Epidermal melanocyte (primary cell): ENCODE measurements around the gene DUSP6.

Source experiments
- DNase-seq: peaks from one replicate; pipeline ENCODE4 v3.0.0; 2011; ENCODE audit warnings: low spot score; ENCODE audit not compliant: insufficient read length

Gene DUSP6

DNA sequence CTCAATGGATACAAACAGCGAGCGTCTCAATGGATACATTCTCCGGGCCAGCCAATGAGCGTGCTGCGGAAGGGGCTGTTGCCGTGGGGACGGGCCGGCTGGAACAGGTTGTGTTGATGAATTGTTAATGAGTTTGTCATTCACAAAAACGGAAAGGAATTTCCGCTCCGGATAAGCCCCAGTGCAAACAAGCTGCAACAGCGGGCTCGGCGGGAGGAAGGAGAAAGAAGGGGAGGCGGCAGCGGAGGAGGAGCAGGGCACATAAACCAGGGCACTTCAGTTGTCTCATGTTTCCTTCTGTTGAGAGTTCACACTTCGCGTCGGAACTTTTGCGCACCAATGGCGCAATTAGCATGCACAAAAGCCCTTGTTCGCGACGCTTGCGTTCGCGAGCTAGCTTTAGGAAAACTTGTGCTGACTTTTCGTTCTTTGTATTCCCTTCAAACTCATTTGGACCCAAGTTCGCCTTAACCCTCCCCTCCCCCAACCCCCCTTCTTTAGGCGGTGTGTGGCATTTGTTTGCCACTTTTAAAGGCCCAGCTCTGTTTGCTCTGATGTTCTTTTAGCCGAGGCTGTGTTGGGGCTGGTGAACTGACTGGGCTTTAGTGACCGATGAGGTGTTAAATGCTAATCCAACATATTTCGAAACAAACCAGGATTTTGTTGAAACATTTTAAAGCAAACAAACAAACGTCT, at the start of gene DUSP6:
Gene DUSP6 (minus strand): TSS at position 10 of the 696 bp plus-strand sequence. CDS start 462 bp downstream, outside the sequence.
- DNase-seq, result peak; percentile 92

DNA sequence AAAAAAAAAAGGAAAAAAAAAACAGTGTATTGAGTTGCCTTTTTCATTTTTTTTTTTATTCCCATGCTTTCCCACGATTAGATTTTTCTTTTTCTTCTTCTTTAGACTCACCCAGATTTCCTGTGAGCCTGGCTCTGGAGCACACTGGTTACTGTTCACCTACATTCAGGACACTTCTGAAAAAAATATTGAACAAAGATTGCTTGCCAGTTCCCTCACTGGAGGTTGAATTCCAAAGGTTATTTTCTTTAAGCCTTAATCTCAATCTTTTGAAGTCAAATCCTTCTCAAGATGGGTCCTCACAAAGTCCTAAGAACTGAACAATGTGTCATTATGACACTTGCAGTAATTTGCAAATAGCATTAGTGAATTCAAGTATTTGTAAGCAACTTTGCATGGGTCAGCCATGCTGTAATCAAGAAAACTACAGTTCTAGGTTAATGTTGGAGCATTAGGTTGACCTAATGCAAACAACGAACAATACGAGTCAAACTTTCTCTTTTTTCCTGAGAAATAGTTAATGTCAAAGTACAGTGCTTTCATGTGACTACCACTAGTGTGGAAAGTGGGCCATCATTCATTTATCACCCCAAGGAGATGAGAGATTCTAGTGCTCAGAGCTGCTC, 49.2 kb upstream of the DUSP6 start:
- DNase-seq, result no peak

GRCh38 chr12:89400415-89400814, 48.1 kb upstream of the DUSP6 start:
- DNase-seq, result no peak

DNA sequence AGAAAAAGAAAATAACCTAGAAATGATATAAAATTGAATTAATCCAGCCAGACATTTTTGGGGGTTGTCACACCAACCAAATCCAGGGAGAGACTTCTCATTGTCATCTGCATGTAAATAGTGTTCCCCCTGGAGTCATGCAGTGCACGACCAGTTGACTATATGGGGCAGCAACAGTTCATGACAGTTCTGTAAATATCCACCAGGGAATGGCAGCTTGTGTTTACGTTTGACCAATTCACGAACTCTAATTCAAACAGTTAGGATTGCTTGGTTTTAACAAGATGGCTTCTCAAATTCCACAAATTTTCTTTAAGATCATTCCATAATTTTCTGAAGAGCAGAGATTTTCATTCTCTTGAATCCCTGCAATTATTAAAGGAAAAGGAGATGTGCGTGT, 43.4 kb upstream of the DUSP6 start:
- no peak for DNase-seq

- no peak for DNase-seq
Measured at GRCh38 chr12:89393551-89394121, 41.3 kb upstream of the DUSP6 start.

DNA sequence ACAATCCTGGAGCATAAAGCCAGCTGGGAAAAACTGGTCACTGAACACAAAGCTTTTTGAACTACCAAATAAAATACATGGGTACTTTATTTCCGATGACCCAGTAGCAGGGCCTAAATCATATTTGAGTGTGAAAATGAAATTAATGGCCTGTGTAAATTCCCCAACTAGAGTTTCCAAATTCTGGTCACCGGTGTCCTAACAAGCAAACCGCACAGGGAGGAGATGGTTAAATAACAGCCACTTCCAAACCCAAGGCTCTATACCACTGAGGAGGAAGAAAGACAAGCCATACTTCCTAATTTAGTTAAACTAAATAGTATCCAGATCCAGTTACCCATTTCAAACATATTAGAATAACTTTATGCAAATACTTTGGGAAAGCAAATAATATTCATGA, 40.1 kb upstream of the DUSP6 start:
- DNase-seq, result no peak

DNA sequence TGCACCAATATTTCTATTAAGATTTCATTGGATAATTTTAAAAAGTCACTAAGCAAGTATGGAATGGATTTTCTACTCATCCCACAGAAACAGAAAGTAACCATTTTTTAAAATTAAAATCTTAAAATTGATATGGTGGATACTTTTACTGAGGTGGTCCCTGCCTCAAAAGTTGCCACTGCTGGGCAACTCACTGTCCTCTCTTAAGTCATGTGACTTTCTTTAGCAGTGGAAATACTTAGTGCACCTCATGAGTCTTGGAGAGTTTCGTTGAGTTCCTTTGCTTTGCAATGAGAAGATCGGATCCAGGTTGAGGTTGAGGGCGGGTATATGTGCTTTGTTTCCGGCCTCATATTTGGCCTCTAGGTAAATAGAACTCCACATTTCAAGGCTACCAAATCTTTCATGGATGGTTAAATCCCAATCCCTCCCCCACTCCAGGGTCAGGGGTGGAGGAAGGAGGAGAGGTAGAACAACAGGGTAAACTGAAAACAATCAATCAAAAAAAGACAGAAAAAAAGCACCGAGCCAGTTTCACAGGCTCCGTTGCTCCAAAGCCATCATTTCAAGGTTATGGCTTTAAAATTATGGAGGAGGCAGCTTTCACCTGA, 39.5 kb upstream of the DUSP6 start:
- no peak for DNase-seq

DNA sequence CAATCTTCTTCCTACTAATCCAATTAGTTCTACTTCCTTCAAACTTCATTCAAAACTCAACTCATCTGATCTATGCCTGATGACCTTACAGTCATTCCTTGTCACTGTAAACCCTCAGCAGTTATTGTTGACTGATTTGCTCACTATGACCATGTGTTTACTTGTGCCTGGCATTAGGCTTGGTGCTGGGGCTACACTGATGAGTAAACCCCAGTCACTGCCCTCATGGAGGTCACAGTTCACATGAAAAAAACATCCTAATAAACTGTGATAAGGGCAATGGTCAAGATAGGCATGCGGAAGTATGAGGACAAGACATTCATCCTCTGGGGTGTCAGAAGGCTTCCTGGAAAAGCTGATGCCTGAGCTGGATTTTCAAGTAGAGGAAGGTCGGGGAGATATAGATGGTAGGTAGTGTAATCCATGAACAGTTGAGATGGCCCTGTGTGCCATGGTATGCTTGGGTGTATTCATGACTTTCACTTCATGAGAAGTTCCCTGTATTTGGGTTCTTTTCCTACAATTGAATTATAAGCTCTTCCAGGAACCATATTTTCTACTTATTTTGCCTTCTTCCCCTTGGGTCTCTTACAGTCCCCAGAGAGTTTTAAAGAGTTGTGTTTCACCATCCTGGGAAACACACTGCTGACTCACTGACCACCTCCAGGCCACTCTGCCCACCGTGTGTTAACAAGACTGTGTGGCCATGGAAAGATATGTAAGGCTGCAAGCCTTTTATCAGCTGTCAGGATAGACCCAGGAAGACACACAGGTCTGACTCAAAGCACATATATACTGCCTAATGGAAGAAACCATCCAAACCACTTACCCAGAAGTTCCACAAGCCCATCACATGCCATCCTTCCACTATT, 38.7 kb upstream of the DUSP6 start:
- DNase-seq, result no peak

GRCh38 chr12:89389755-89390661, 37.7 kb upstream of the DUSP6 start:
- DNase-seq, result no peak

DNA sequence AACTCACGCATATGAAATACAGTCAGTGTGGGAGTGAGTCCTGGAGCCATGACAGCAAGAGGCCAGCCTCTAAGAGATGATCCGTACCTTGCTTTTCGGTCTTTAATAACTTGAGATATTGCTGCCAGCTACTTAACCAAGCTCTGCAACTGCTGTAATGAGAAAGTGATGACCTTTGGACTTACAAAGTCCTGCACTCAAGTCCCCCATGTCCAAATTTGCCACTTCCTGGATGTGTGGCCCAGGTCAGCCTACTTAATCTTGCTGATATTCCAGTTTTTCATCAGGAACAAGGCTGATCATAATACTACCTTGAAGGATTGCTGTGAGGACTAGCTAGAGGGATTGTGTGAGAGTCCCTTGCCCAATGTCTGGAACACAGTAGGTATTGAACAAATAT, 33.8 kb upstream of the DUSP6 start:
- no peak for DNase-seq

DNA sequence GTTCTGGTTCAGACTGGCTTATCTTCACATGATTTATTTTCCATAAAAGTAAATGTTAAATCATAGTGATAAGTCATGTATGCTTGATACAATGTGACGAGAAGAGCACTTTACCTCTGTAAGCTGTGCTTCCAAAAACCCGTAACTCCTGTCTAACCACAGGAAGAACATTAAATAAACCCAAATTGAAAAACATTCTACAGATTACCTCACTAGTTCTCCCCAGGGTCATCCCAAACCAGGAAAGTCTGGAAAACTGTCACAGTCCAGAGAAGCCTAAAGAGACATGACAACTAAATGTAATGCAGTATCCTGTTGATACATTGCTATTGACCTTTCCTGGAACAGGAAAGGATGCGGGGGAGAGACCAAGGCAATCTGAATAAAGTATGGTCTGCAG, 32.5 kb upstream of the DUSP6 start:
- DNase-seq, result no peak

DNA sequence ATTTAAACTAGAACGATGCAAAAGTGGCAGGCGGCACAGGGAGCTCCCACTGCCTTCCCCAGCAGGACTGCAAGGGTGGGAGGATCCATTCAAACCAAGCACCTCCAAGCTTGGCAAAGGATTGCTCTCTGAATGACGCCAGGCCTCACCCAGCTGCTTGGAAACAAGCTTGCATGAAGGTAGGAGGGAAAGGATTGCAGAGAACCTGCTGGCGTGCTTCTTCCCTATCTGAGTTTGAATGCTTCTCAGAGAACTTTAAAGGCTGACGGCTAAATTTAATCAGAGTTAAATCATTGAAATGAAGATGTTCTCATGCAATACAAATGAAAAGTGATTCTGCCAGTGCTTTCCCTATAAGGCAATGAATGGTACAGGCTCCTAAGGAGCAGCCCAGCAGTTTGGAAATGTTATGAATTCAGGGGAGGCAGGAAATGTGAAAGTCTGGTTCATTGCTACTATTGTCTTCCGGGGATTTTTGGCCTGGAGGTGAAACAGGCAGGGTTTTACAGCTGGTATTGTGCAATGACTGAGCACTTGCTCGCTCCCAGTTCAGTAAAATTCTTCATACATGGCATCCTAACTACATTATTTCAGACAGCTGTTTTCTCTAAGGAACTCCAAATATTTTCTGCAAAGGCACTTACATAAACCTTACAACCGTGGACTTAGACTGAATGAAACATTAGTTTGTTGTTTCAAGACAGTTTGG, 31.9 kb upstream of the DUSP6 start:
- DNase-seq, result peak; percentile 24

DNA sequence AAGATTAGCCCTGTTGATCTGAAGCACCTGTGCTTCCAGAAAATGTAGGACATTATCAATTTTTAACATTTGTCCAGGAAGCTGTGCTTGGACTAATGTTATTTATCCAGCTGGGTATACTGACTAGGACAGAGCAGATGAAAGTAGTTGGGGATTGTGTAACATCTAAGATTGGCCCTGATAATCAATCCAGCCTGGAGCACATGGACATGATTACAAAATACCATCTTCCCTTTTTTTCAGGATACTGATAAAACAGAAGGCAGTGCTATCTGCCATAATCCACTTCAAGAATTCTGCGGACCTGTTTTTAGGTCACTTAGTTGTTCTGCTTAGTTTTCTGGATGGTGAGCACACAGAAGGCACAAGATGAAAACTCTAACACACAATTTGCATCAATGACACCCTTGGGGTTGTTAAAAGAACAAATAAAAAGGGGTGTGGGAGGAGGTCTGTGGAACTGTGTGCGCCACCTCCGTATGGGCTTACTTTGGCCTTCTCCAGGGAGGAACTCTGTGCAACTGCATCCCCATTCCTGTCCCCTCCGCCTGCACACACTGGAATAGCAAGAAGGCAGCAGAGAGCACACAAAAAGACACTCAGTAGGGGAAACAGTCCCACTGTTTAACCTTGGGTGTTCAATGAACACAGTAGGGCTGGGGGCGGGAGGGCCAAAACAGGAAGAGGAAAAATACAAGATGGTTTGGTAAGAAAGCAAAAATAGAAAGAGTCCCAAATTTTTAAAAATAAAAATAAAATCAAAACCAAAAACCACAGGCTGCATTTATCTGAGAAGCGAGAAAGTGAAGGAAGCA, 31.1 kb upstream of the DUSP6 start:
- no peak for DNase-seq

GRCh38 chr12:89382328-89382727, 30.0 kb upstream of the DUSP6 start:
- no peak for DNase-seq

- DNase-seq, result no peak
Measured at GRCh38 chr12:89379839-89380467, 27.7 kb upstream of the DUSP6 start.

- no peak for DNase-seq
Measured at GRCh38 chr12:89379148-89379838, 27.0 kb upstream of the DUSP6 start.

- DNase-seq, result no peak
Measured at GRCh38 chr12:89376844-89377243, 24.5 kb upstream of the DUSP6 start.

DNA sequence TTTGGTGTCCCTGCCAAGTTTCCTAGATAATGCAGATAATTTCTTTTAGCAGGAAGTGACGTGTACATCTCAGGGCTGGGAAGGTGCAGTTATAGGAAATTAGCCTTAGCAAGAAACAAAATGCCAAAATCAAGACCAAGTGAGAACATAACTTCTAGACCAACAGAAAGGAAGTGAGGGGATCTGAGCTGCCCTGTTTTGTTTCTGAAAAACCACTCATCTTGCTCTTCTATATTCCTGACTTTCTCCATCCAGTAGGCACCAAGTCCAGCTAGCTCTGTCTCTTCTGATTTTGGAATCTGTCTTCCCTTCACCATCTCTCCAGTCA, 23.9 kb upstream of the DUSP6 start:
- DNase-seq, result no peak
